Dermis microvascular lymphatic vessel endothelial cell (primary cell): ENCODE results near the gene CCDC180. TPM values are rescaled to one million over a fixed set of nuclear protein-coding genes. Genes with fewer than 3 reads are reported as not detected.

Source experiments
- total RNA-seq: library from RNA; depleted of rRNA; stranded (reverse); fragments of >200 nt; gene quantifications from 2 replicates; pipeline ENCODE4 v1.2.1, GENCODE V29; 2014

Gene CCDC180
- total RNA-seq, 1 donor from 2014 or later = 0.51 TPM

Other genes starting within 250 kb of the CCDC180 start
- 13.6 and 14.9 TPM in 2 replicates for gene TDRD7, start 104.4 kb downstream of the CCDC180 start, total RNA-seq
- gene TMOD1, start 194.0 kb downstream of the CCDC180 start, total RNA-seq = 1.7 and 2.1 TPM in 2 replicates